Mononuclear cell (primary cell): Measurements from ENCODE around the gene NFIB. TPM values are rescaled to one million over a fixed set of nuclear protein-coding genes. Genes with fewer than 3 reads are reported as not detected.

Experiments used
- H3K27me3 ChIP-seq: 2 replicates; pipeline ENCODE4 v1.6.0; 2011; ENCODE audit warnings: low read length, control low read depth; ENCODE audit not compliant: insufficient read depth
- H3K4me1 ChIP-seq: 2 replicates; pipeline ENCODE4 v1.5.1; 2011; ENCODE audit warnings: mild to moderate bottlenecking, low read length, control low read depth; ENCODE audit not compliant: insufficient read depth
- H3K4me3 ChIP-seq: 2 replicates; pipeline ENCODE4 v1.5.1; 2011; ENCODE audit warnings: mild to moderate bottlenecking, low read length, moderate library complexity
- H3K9me3 ChIP-seq: 2 replicates; pipeline ENCODE4 v1.5.1; 2011; ENCODE audit warnings: low read depth, mild to moderate bottlenecking, control low read depth, low read length
- total RNA-seq: library from RNA; depleted of rRNA; stranded (reverse); fragments of >200 nt; gene quantifications from one replicate; pipeline ENCODE4 v1.2.3, GENCODE V29; 2012

NFIB gene
- total RNA-seq, 1 donor, result 0.42 TPM

DNA sequence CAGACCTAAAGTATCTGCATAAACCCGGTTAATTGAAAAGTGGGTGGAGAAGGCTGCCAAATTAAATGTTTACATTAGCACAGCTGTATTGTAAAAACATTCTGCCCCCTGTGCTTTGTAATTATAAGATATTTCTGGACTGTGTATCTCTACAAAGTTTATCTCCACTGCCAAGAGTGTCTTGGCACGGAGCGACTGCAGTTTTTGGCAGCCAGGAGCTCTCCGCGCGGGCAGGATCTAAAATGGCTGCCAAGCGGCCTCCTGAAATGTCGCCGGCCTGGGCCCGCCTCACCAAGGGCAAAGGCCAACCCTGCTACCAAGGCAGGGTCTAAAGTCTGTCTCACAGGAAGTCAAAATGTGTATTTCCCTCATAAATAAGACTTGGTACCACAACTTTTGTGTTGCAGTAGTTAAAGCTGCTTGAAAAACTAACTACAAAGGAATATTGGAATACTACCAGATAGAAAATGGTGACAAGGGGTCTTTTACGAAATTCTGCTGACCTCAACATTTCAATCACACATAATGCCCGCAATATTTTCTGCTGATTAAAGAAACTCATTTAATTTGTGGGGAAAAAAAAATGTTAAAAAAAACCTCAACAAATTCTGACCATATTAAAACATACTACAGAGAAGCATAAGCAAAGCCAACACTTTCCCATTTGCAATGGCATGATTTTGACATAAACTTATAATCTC, 110.4 kb downstream of the NFIB start:
- Histone ChIP-seq H3K4me1 (no peaks in the 10 kb centered on the region), H3K9me3 (no peaks in the 10 kb centered on the region), H3K27me3 (no peaks in the 10 kb centered on the region), H3K4me3 (no peak overlapping the region)

DNA sequence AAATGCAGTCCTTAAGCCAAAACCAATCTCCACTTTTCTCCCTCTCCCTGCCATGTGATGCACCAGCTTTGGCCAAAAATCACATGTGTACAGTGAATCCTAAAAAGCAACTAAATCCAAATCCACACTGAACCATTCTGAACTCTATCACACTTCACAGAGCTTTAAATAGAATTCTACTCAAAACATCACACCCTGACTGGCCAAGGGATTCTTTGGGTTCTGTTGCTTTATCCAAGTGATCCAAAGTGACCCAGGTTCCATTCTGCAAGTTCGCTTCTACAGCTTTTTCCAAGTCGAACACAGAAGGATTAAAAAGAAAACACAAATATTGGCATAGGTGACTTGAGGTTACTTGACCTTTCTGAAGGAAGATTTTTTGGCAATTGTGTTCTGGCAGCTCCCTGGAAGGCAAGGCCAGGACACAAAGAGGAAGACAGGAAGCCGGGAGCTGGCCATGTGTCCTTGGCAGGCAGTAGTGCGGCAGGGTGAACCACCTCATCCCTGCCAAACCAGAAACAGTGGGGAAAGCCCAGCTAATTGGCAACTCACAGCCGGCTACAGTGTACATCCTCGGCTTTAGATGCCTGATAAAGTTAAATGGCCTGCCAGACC, 115.0 kb downstream of the NFIB start:
- no peak overlapping the region for H3K4me3 ChIP-seq
- H3K4me1 ChIP-seq, result no peaks in the 10 kb centered on the region
- no peaks in the 10 kb centered on the region for H3K9me3 ChIP-seq
- H3K27me3 ChIP-seq, result no peaks in the 10 kb centered on the region

DNA sequence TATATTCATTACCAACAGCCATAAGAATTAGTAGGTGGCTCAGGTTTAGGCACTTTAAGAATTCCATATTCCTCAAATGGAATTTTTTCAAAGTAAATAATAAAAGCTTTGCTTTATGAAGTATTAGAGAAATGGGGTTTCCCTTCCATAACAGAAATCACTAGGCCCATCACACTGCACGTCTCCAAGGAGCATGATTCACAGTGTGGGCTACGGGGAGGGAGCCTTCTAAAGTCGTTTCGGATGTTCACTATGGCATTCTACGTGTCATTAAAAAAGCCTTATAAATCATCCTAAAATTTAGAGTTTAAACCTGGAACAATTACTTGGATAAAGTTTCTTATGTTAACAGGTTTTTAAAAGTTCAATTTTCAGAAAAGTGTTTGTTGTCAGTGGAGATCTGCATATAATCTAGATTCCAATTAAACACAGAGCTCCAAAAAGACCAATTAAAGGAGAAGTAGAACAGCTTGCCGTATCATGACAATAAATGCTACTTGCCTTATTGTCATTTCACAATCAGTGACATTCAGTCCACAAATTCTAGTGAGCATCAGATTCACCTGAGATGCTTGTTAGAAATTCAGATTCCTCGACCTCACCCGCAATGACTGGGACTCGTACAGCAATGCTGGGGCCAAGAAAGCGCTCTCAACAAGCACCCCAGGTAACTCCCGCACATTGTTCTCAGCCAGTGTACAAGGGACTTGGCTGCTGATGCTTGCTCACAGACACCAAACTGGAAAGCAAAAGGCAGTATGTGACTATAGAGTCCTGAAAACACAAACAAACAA, 115.7 kb downstream of the NFIB start:
- no peak overlapping the region for H3K4me3 ChIP-seq
- H3K4me1 ChIP-seq, result no peaks in the 10 kb centered on the region
- H3K9me3 ChIP-seq, result no peaks in the 10 kb centered on the region
- H3K27me3 ChIP-seq, result no peaks in the 10 kb centered on the region

DNA sequence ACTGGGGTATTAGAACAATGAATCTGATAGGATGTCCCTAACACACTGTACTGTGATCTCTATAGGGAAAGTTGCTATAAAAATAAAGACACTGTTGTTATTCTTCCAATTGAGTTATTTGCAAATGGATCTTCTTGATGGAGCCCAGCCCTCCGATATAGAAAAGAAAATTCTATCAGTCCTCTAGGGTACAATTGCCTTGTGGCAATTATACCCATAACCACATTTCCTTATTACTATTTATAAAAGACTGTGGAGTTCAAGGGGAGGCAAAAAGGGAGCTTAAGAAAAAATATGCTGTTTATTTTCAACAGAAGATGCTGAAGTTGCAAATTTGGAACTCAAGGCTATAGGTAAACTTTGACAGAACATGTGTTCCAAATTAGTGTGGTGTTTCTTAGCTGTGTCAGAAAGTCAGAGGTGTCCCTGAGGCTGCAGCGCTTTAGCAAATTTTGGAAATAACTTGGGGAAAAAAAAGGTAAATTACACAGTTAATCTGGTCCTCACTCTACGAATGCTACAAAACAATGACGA, 116.5 kb downstream of the NFIB start:
- Histone ChIP-seq H3K4me1 (no peaks in the 10 kb centered on the region), H3K4me3 (no peak overlapping the region), H3K27me3 (no peaks in the 10 kb centered on the region), H3K9me3 (no peaks in the 10 kb centered on the region)

DNA sequence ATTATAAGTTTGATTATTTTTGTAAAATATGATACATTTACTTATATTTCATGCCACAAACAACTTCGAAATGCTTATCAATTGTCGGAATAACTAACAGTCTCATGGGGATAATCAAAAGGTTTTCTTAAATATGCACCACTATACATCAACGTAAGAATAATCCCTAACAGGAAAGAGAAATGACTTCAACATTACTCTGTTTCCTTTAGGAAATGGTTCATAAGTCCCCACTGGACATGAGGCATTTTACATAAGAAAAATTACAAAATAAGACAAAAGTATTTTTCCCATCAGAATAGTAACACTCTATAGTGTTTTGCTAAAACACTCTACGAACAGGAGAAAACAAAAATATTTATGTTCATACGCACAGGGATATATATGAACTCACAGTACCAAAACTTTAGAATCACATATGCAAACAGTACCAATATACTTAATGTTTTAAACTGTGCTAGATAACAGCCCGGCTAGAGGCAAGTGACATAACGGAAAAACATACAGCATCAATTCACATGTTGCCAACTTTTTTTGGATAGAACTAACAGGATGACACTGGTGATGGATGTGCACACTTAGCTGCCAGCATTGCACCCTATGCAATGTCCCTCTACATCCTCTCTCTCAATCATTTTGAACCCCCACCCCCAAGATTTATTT, 120.5 kb downstream of the NFIB start:
- Histone ChIP-seq H3K9me3 (no peaks in the 10 kb centered on the region), H3K4me3 (no peak overlapping the region), H3K27me3 (no peaks in the 10 kb centered on the region), H3K4me1 (no peaks in the 10 kb centered on the region)

DNA sequence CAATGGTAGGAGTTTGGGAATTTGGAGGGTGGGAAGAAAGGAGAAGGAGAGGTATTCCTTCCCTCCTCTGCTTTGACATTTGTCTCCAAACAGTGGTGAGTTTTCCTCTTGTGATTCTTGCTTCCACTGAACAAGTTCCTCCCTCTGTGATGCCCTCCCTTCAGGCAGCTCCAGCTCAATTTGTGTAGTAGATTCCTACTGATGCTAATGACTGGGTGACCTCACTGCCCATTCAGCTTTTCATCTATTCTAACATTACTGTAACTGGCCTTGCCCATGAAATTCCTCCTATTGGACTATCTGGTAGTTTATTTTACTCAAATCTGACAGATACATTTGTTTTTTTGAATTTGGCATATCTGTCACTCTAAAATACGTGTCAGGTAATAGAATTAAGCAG, 121.4 kb downstream of the NFIB start:
- Histone ChIP-seq H3K9me3 (no peaks in the 10 kb centered on the region), H3K4me1 (no peaks in the 10 kb centered on the region), H3K4me3 (no peak overlapping the region), H3K27me3 (no peaks in the 10 kb centered on the region)

DNA sequence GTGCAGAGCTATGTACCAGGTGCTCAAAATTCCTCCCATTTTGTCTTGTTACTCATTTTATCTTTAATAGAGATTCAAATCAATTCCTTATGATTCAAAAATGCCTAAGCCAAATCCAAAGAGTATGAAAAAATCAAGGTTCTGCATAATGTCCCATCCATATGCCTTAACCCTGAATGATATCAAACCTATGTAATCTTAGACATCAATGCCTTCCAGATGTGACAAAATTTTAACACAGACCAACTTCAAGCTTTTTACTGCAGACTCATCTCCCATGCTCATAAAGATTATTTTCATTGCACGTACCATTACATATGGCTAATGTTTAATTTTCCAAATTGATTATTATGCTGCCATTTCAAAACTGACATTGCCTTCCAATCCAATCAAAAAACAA, 122.4 kb downstream of the NFIB start:
- Histone ChIP-seq H3K9me3 (no peaks in the 10 kb centered on the region), H3K27me3 (no peaks in the 10 kb centered on the region), H3K4me1 (no peaks in the 10 kb centered on the region), H3K4me3 (no peak overlapping the region)

DNA sequence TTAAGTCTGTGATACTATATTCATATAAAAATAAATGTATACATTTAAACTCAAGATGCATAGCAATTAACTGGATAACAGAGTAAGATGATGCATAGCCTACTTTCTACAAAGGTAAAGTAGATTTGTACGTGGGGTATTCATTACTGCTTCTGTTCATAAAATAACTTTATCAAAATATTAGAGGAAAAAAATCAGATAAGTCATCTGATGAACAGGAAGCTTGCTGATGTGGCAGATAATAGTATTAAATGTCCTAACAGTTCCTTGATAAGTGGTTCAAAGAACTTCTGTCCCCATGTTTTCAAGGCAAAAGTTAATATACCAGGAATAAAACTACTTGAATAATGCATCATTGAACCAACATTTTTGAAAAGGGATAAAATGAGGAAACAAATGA, 123.7 kb downstream of the NFIB start:
- Histone ChIP-seq H3K9me3 (no peaks in the 10 kb centered on the region), H3K4me1 (no peaks in the 10 kb centered on the region), H3K27me3 (no peaks in the 10 kb centered on the region), H3K4me3 (no peak overlapping the region)

DNA sequence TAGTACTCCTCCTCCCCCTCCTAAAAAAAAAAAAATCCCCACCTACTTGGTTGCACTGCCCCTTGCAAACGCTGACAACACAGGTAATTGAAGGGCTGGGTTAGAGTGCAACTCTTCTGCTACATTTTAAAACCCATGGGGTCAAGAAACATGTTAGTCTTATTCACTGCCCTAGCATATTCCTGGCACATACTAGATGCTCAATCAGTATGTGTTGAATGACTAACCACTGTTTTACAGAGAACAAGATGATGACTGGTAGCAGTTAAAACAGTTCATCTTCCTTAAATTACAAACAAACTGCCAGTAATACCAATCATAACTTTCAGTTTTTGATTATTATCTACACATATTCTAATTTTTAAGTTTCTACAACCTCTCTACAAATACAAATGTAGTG, 124.4 kb downstream of the NFIB start:
- H3K27me3 ChIP-seq, result no peaks in the 10 kb centered on the region
- H3K4me3 ChIP-seq, result no peak overlapping the region
- H3K4me1 ChIP-seq, result no peaks in the 10 kb centered on the region
- H3K9me3 ChIP-seq, result no peaks in the 10 kb centered on the region

DNA sequence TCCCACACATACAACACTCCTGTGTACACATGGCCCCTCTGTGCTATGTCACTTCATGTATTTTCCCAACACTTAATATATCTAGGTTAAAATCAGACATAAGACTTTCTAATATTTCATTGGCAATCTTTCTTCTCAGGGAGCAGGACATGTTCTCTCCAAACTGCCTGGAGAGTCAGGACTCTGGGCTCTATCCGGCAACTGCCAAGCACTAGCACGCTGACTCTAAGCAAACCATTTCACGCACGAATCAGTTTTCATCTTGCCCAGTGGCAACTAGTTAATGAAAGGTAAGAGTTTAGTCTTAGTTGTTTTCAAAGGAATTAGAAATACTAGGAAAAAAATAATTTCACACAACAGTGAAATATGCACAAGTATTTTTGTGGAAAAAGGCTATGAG, 124.8 kb downstream of the NFIB start:
- Histone ChIP-seq H3K27me3 (no peaks in the 10 kb centered on the region), H3K9me3 (no peaks in the 10 kb centered on the region), H3K4me3 (no peak overlapping the region), H3K4me1 (no peaks in the 10 kb centered on the region)

DNA sequence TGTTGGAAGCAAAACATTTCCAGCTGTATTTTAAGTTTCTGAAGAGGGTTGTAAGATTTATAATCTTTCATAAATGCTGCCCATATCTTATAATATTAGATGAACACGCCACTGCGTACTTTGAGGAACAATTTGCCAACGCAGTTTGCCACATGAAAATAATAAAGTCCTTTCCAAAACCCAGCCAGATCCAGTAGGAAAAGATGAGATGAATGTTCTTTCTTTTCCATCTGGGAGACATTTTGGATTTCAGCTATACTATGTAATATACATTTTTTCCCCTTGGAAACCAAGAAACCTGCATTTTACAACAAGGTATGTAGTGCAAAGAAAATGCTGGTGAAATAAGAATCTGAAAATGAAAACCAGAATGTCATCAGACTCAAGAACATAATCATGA, 125.4 kb downstream of the NFIB start:
- Histone ChIP-seq H3K4me1 (no peaks in the 10 kb centered on the region), H3K4me3 (no peak overlapping the region), H3K27me3 (no peaks in the 10 kb centered on the region), H3K9me3 (no peaks in the 10 kb centered on the region)

DNA sequence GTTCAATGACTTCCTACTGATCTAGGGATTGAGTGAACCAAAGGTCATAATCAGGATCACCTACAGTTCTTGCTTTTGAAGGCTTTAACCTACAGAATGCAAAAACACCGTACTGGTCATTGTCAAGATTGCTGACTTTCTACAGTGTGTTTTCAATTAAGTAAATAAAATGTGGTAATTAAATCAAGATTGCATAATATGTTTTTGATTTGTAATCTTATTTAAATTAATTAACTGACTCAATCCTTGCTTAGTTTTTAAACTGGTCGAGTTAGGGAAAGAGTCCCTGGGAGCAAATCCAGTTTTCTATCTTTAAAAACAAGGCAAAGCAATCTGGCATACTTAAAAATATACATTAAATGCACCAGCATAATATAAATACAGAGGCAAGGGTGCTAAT, 125.9 kb downstream of the NFIB start:
- H3K27me3 ChIP-seq, result no peaks in the 10 kb centered on the region
- no peaks in the 10 kb centered on the region for H3K9me3 ChIP-seq
- H3K4me1 ChIP-seq, result no peaks in the 10 kb centered on the region
- no peak overlapping the region for H3K4me3 ChIP-seq

DNA sequence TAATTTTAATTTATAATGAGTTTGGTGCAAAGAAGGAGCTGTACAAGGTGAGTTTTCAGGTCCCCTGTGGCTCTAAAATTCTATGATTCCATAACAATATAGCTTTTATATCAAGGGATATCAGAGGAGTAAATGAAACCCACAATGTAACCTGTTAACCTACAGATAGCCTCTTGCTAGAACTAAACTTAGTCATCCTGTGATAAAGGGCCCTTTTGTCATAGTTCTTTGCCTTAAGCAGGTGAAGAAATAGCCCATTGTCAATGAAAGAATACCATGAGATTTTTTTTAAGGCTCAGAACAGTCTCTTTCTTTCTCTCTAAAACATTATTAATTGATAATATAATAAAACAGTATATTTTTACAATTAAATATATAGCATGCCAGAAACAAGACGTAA, 127.8 kb downstream of the NFIB start:
- Histone ChIP-seq H3K9me3 (no peaks in the 10 kb centered on the region), H3K27me3 (no peaks in the 10 kb centered on the region), H3K4me1 (no peaks in the 10 kb centered on the region), H3K4me3 (no peak overlapping the region)

DNA sequence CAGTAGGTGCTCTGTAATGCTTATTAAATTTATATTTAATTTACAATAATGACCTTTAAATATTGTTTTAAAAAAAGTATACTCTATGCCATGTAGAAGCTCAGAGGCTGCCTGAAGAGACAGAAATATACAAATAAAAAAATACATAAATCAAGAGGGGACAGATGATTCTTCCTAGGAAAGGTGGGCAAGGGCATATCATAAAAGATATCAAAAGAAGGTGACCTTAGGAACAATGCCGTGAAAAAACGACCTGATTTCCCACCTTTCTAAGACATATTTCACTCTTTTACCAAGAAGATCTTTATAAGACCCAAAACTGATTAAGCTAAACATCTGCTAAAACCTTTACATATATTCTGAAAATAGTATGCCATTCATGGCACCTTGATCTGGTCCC, 128.9 kb downstream of the NFIB start:
- H3K9me3 ChIP-seq, result no peaks in the 10 kb centered on the region
- no peaks in the 10 kb centered on the region for H3K4me1 ChIP-seq
- no peak overlapping the region for H3K4me3 ChIP-seq
- no peaks in the 10 kb centered on the region for H3K27me3 ChIP-seq

DNA sequence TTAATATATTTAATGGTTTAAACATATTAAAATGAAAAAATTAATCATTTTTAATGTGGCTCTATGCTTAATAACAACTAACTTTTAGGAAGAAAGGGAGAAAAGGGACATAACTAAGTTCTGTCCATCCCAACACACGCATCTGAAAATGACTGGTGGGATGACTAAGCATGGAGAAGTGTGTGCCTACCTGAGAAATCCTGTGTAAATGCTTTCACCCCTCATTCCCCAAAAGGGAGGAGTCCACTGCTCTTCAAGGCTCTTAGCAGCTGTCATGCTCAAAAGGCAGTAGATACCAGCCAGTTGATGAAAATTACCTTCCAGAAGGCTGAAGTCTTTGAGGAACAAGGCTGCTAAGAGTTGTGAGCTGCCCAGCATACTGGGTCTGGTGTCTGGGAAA, 130.9 kb downstream of the NFIB start:
- no peak overlapping the region for H3K4me3 ChIP-seq
- H3K27me3 ChIP-seq, result no peaks in the 10 kb centered on the region
- no peaks in the 10 kb centered on the region for H3K9me3 ChIP-seq
- H3K4me1 ChIP-seq, result no peaks in the 10 kb centered on the region
